BE2C (cell line): ENCODE data around the gene DPYD. TPM values are rescaled to one million over a fixed set of nuclear protein-coding genes. Genes with fewer than 3 reads are reported as not detected.

ENCODE experiments used
- DNase-seq: peaks from one replicate; pipeline ENCODE4 v3.0.0-alpha.2; 2020
- H3K27me3 ChIP-seq: fragments of 250-450 bp; sonication (Bioruptor Pico); 2 replicates; pipeline ENCODE4 v1.5.1; 2020; ENCODE audit warnings: mild to moderate bottlenecking
- H3K36me3 ChIP-seq: fragments of 250-450 bp; sonication (Bioruptor Pico); 2 replicates; pipeline ENCODE4 v1.5.1; 2020; ENCODE audit warnings: mild to moderate bottlenecking
- H3K4me1 ChIP-seq: fragments of 250-450 bp; sonication (Bioruptor Pico); 2 replicates; pipeline ENCODE4 v1.5.1; 2020
- H3K4me3 ChIP-seq: 2 replicates; pipeline ENCODE4 v1.5.1; 2011; ENCODE audit warnings: low read depth, low read length
- H3K9me3 ChIP-seq: fragments of 250-450 bp; sonication (Bioruptor Pico); 2 replicates; pipeline ENCODE4 v1.5.1; 2020
- CTCF ChIP-seq: IDR thresholded peaks from 2 replicates; pipeline ENCODE4 v1.5.1; 2012; ENCODE audit warnings: mild to moderate bottlenecking, low read depth, low read length
- polyA plus RNA-seq: library from polyadenylated mRNA; unstranded; fragments of >200 nt; gene quantifications from one replicate; pipeline ENCODE4 v1.2.1, GENCODE V29; 2012; ENCODE audit warnings: low read depth, missing spikeins; ENCODE audit not compliant: insufficient read length, insufficient read depth

Gene DPYD
- 9.9 TPM for polyA plus RNA-seq

GRCh38 chr1:97920832-97921571, at the start of gene DPYD:
DPYD (minus strand) TSS chr1:97921034; CDS start chr1:97920922, 112 bp downstream.
- Histone ChIP-seq H3K4me1 (peaks cover 9% of the 10 kb centered on the region), H3K9me3 (no peaks in the 10 kb centered on the region), H3K36me3 (no peaks in the 10 kb centered on the region), H3K4me3 (peak within 1 kb of the TSS; percentile 73), H3K27me3 (no peaks in the 10 kb centered on the region)
- DNase-seq = peak; percentile 95
- TF ChIP-seq CTCF = no peak

- Histone ChIP-seq H3K36me3 (no peaks in the 10 kb centered on the region), H3K4me3 (no peak overlapping the region), H3K4me1 (no peaks in the 10 kb centered on the region), H3K27me3 (no peaks in the 10 kb centered on the region), H3K9me3 (no peaks in the 10 kb centered on the region)
- no peak for DNase-seq
- no peak for TF ChIP-seq CTCF
These were observed 39.6 kb upstream of the DPYD start for GRCh38 chr1:97960470-97960869.

- no peaks in the 10 kb centered on the region for H3K27me3 ChIP-seq
- H3K4me3 ChIP-seq = no peak overlapping the region
- H3K36me3 ChIP-seq = no peaks in the 10 kb centered on the region
- no peak for TF ChIP-seq CTCF
- no peaks in the 10 kb centered on the region for H3K9me3 ChIP-seq
- DNase-seq = no peak
- peaks cover 5% of the 10 kb centered on the region; the same call in 1 of the 2 replicates for H3K4me1 ChIP-seq
These were observed 26.9 kb upstream of the DPYD start for GRCh38 chr1:97947695-97948094.

GRCh38 chr1:97943354-97943753, 22.5 kb upstream of the DPYD start:
- TF ChIP-seq CTCF = no peak
- no peak overlapping the region for H3K4me3 ChIP-seq
- H3K36me3 ChIP-seq = 0 out of 2 replicates have a peak, but pooled peaks cover 3% of the 10 kb centered on the region
- DNase-seq = peak; percentile 52
- no peaks in the 10 kb centered on the region for H3K27me3 ChIP-seq
- H3K4me1 ChIP-seq = peaks cover 5% of the 10 kb centered on the region; the same call in 1 of the 2 replicates
- H3K9me3 ChIP-seq = peaks cover 4% of the 10 kb centered on the region; the same call in 1 of the 2 replicates

GRCh38 chr1:97942161-97943123, 21.6 kb upstream of the DPYD start:
- H3K4me3 ChIP-seq = no peak overlapping the region
- TF ChIP-seq CTCF = no peak

More at GRCh38 chr1:97942161-97943123, 21.6 kb upstream of the DPYD start:
- no peaks in the 10 kb centered on the region for H3K27me3 ChIP-seq
- peaks cover 4% of the 10 kb centered on the region; the same call in 1 of the 2 replicates for H3K9me3 ChIP-seq
- DNase-seq = no peak
- peaks cover 5% of the 10 kb centered on the region; the same call in 1 of the 2 replicates for H3K4me1 ChIP-seq
- H3K36me3 ChIP-seq = 0 out of 2 replicates have a peak, but pooled peaks cover 3% of the 10 kb centered on the region
